H1 (cell line): ENCODE data around the gene FBLN2. TPM values are rescaled to one million over a fixed set of nuclear protein-coding genes. Genes with fewer than 3 reads are reported as not detected.

Source experiments
- CTCF ChIA-PET: fragments of 300-600 bp; sonication (Branson Sonifier 250); formaldehyde crosslinking; loops from one replicate; lab custom pipeline; 2021; ENCODE audit not compliant: partially characterized antibody; lab: Charles Lee
- POLR2A ChIA-PET: fragments of 300-600 bp; sonication (Branson Sonifier 250); formaldehyde crosslinking; loops from one replicate; lab custom pipeline; 2021; ENCODE audit warnings: inconsistent platforms; ENCODE audit not compliant: partially characterized antibody; lab: Charles Lee
- DNase-seq, 2 experiments: peaks; one replicate each; pipeline versions ENCODE4 v3.0.0 to v3.0.0-alpha.2; 2010 to 2022; ENCODE audit warnings: low spot score in 2 of 2, low read depth in 1 of 2, mixed read lengths in 1 of 2
- FAIRE-seq: peaks from 2 replicates; lab custom pipeline; 2011; peaks lifted over from hg19 to GRCh38; lab: Jason Lieb, UNC
- H2AFZ ChIP-seq: 2 replicates; pipeline ENCODE4 v1.8.1; 2012; ENCODE audit warnings: low read length, inconsistent platforms
- H2AK5ac ChIP-seq: 2 replicates; pipeline ENCODE4 v1.6.1; 2013; ENCODE audit warnings: low read depth, low read length
- H2BK120ac ChIP-seq: replicated peaks from 2 replicates; pipeline ENCODE3; 2013; ENCODE audit warnings: low read depth, low read length, inconsistent platforms
- H2BK12ac ChIP-seq: 2 replicates; pipeline ENCODE4 v1.6.1; 2013; ENCODE audit warnings: low read depth, low read length
- H2BK15ac ChIP-seq: 2 replicates; pipeline ENCODE4 v1.6.1; 2013; ENCODE audit warnings: low read length
- H2BK20ac ChIP-seq: 2 replicates; pipeline ENCODE4 v1.6.1; 2013; ENCODE audit warnings: low read length
- H2BK5ac ChIP-seq: 2 replicates; pipeline ENCODE4 v1.6.1; 2013; ENCODE audit warnings: low read depth, low read length
- H3K14ac ChIP-seq: 2 replicates; pipeline ENCODE4 v1.6.1; 2013; ENCODE audit warnings: inconsistent platforms; ENCODE audit not compliant: insufficient read length
- H3K18ac ChIP-seq: 2 replicates; pipeline ENCODE4 v1.6.1; 2013; ENCODE audit warnings: low read length; ENCODE audit errors: extremely low read depth
- H3K23ac ChIP-seq: 2 replicates; pipeline ENCODE4 v1.6.1; 2013; ENCODE audit warnings: inconsistent platforms; ENCODE audit not compliant: insufficient read length
- H3K23me2 ChIP-seq: 2 replicates; pipeline ENCODE4 v1.6.1; 2013; ENCODE audit warnings: low read depth, low read length
- H3K27ac ChIP-seq: 2 replicates; pipeline ENCODE4 v1.6.1; 2011; ENCODE audit warnings: low read depth, low read length, inconsistent platforms
- H3K27me3 ChIP-seq, 4 experiments: replicated peaks in 1 of 4; 1 replicate in 1 of 4; 2 replicates in 3 of 4; pipeline versions ENCODE4 v1.6.1 to v1.8.1; 2011 to 2013; ENCODE audit warnings: low read length in 3 of 4, mild to moderate bottlenecking in 3 of 4, inconsistent platforms in 2 of 4, mixed read lengths in 2 of 4, moderate library complexity in 1 of 4; ENCODE audit not compliant: control insufficient read depth in 3 of 4, insufficient read depth in 3 of 4; ENCODE audit errors: extremely low read depth in 1 of 4
- H3K36me3 ChIP-seq, 4 experiments: 2 replicates each; pipeline versions ENCODE4 v1.6.1 to v1.8.1; 2011 to 2013; ENCODE audit warnings: mild to moderate bottlenecking in 4 of 4, low read length in 3 of 4, moderate library complexity in 2 of 4, control low read depth in 1 of 4, inconsistent platforms in 1 of 4; ENCODE audit not compliant: insufficient read depth in 4 of 4, control insufficient read depth in 2 of 4
- H3K4ac ChIP-seq: replicated peaks from 2 replicates; pipeline ENCODE3; 2013; ENCODE audit warnings: low read length, low read depth, mixed read lengths, inconsistent platforms; ENCODE audit not compliant: insufficient read length
- H3K4me1 ChIP-seq, 4 experiments: replicated peaks in 1 of 4; 1 replicate in 1 of 4; 2 replicates in 3 of 4; pipeline versions ENCODE4 v1.6.1 to v1.8.1; 2011 to 2013; ENCODE audit warnings: low read length in 3 of 4, inconsistent platforms in 2 of 4, mixed read lengths in 1 of 4; ENCODE audit not compliant: insufficient read depth in 4 of 4, control insufficient read depth in 3 of 4
- H3K4me2 ChIP-seq, 2 experiments: 2 replicates each; pipeline versions ENCODE4 v1.6.1 to v1.8.1; 2011 to 2013; ENCODE audit warnings: low read depth in 2 of 2, low read length in 2 of 2, control low read depth in 1 of 2, inconsistent platforms in 1 of 2, mild to moderate bottlenecking in 1 of 2; ENCODE audit not compliant: insufficient read depth in 1 of 2
- H3K4me3 ChIP-seq, 4 experiments: fragments of 200-600, 300-600 bp in 1 of 4; sonication (generic), shearing (Covaris generic), sonication (Bioruptor Twin) in 1 of 4; 2 replicates each; pipeline versions ENCODE4 v1.5.1 to v1.8.1; 2011 to 2016; ENCODE audit warnings: low read length in 4 of 4, low read depth in 3 of 4, control low read depth in 2 of 4, inconsistent platforms in 2 of 4, mild to moderate bottlenecking in 2 of 4, mixed read lengths in 1 of 4, moderate library complexity in 1 of 4; ENCODE audit not compliant: insufficient read depth in 2 of 4; ENCODE audit errors: extremely low read depth in 1 of 4
- H3K56ac ChIP-seq: replicated peaks from 2 replicates; pipeline ENCODE3; 2013; ENCODE audit warnings: low read depth, mild to moderate bottlenecking, mixed read lengths, low read length, inconsistent platforms; ENCODE audit not compliant: insufficient read length
- H3K79me1 ChIP-seq: 2 replicates; pipeline ENCODE4 v1.6.1; 2013; ENCODE audit warnings: low read depth, low read length, control low read depth
- H3K79me2 ChIP-seq, 2 experiments: 2 replicates each; pipeline versions ENCODE4 v1.6.1 to v1.8.1; 2012 to 2013; ENCODE audit warnings: low read length in 2 of 2, mild to moderate bottlenecking in 2 of 2, inconsistent platforms in 1 of 2; ENCODE audit not compliant: insufficient read depth in 2 of 2, control insufficient read depth in 1 of 2
- H3K9ac ChIP-seq, 4 experiments: replicated peaks in 1 of 4; 1 replicate in 1 of 4; 2 replicates in 3 of 4; pipeline versions ENCODE4 v1.6.1 to v1.8.1; 2011 to 2013; ENCODE audit warnings: low read depth in 3 of 4, low read length in 3 of 4, control low read depth in 2 of 4, mild to moderate bottlenecking in 2 of 4, moderate library complexity in 2 of 4, inconsistent platforms in 1 of 4; ENCODE audit errors: extremely low read depth in 1 of 4
- H3K9me3 ChIP-seq, 2 experiments: 2 replicates each; pipeline versions ENCODE4 v1.6.1 to v1.8.1; 2012 to 2013; ENCODE audit warnings: mild to moderate bottlenecking in 2 of 2, moderate library complexity in 2 of 2, control low read depth in 1 of 2, inconsistent platforms in 1 of 2, low read depth in 1 of 2, low read length in 1 of 2, mixed read lengths in 1 of 2; ENCODE audit not compliant: insufficient read depth in 2 of 2
- H4K20me1 ChIP-seq, 2 experiments: replicated peaks in 1 of 2; 2 replicates each; pipeline versions ENCODE3 to v1.8.1; 2011 to 2013; ENCODE audit warnings: inconsistent platforms in 2 of 2, low read length in 2 of 2, mild to moderate bottlenecking in 1 of 2; ENCODE audit not compliant: insufficient read depth in 2 of 2, control insufficient read depth in 1 of 2
- H4K5ac ChIP-seq: 2 replicates; pipeline ENCODE4 v1.6.1; 2013; ENCODE audit warnings: low read length, low read depth, mixed read lengths, inconsistent platforms; ENCODE audit not compliant: insufficient read length
- H4K8ac ChIP-seq: 2 replicates; pipeline ENCODE4 v1.8.0; 2013; ENCODE audit warnings: mild to moderate bottlenecking, moderate library complexity, low read length, inconsistent platforms; ENCODE audit not compliant: insufficient read depth; ENCODE audit errors: extremely low read depth
- H4K91ac ChIP-seq: replicated peaks from 2 replicates; pipeline ENCODE3; 2013; ENCODE audit warnings: low read length, mixed read lengths, inconsistent platforms; ENCODE audit not compliant: insufficient read length
- KDM5A ChIP-seq: fragments of 200-600 bp; IDR thresholded peaks from 2 replicates; pipeline ENCODE4 v1.7.1; 2012; ENCODE audit warnings: mild to moderate bottlenecking, low read length, inconsistent platforms, mixed read lengths
- WGBS, 2 experiments: shearing (Covaris generic) in 1 of 2; methylation state at CpG; one replicate each; pipeline versions ENCODE4 v1.1.6 to v1.1.7; 2013 to 2015; ENCODE audit warnings: low lambda C conversion rate in 2 of 2, mixed read lengths in 2 of 2, inconsistent platforms in 1 of 2, low coverage in 1 of 2, missing lambda C conversion rate in 1 of 2; ENCODE audit not compliant: insufficient replicate concordance in 2 of 2, insufficient coverage in 1 of 2, insufficient read length in 1 of 2; ENCODE audit errors: extremely low coverage in 1 of 2, missing lambda C conversion rate in 1 of 2; 5-methylcytosine and 5-hydroxymethylcytosine counted together
- polyA plus RNA-seq, 7 experiments: library from polyadenylated mRNA; depleted of rRNA in 3 of 7; stranded (reverse) in 5 of 7; unstranded in 2 of 7; fragments of >200 nt in 5 of 7; fragments of 200-250 nt in 2 of 7; gene quantifications; 1 replicate in 5 of 7; 2 replicates in 1 of 7; 4 replicates in 1 of 7; pipeline versions ENCODE4 v1.2.1 to v1.2.3, GENCODE V29; 2011 to 2013; ENCODE audit warnings: missing spikeins in 2 of 7, mixed read lengths in 2 of 7
- total RNA-seq: library from RNA; stranded (reverse); fragmentation: NEBNext Ultra II Directional; extraction: Animal tissue kit (Norgen Biotek cat#: 25700); gene quantifications from 2 replicates; pipeline ENCODE4 v1.2.1, GENCODE V29; 2021

The FBLN2 gene
- total and polyA plus RNA-seq, 2 of the 8 experiments (the other 6 are each of a cell fraction or from before 2014, with no cell fraction given): 17.4 to 24.2 TPM

- H3K27me3 ChIP-seq: no peaks in the 10 kb centered on the region; a peak in 1 of 7 replicates
- POLR2A ChIA-PET: no interaction called here
These were observed 36.5 kb upstream of the FBLN2 start for GRCh38 chr3:13512451-13512850.

More at GRCh38 chr3:13512451-13512850, 36.5 kb upstream of the FBLN2 start:
- Histone ChIP-seq H2BK20ac (no peak overlapping the region), H2AFZ (no peak overlapping the region), H2BK5ac (no peak overlapping the region), H3K79me2 (no peaks in the 10 kb centered on the region), H3K23me2 (no peaks in the 10 kb centered on the region; the same call in 1 of the 2 replicates), H3K14ac (no peak overlapping the region), H2BK15ac (no peak overlapping the region), H4K91ac (no peak overlapping the region), H3K79me1 (no peaks in the 10 kb centered on the region), H2AK5ac (no peak overlapping the region), H4K8ac (no peak overlapping the region), H2BK12ac (no peak overlapping the region), H3K23ac (no peak overlapping the region), H3K4me3 (no peak overlapping the region), H3K4ac (no peak overlapping the region), H3K9me3 (no peaks in the 10 kb centered on the region), H2BK120ac (no peak overlapping the region), H3K4me1 (peaks cover 0 to 6% (median 3%) of the 10 kb centered on the region in 4 experiments; a peak in 1 of 7 replicates), H3K36me3 (no peaks in the 10 kb centered on the region), H3K9ac (no peak overlapping the region), H3K27ac (no peak overlapping the region), H3K56ac (no peak overlapping the region), H3K4me2 (no peak overlapping the region), H3K18ac (no peak overlapping the region), H4K5ac (no peak overlapping the region), H4K20me1 (no peaks in the 10 kb centered on the region)
- CTCF ChIA-PET: interaction anchor here (0.6 to 51.2 kb wide), 5 partner anchors 5 to 704 kb away, joined by 3 to 856 read pairs (median 31); partner anchors contain the start of gene FBLN2
- no peak for FAIRE-seq
- no peak for TF ChIP-seq KDM5A
- 84% methylated on average over 7 of the region's 7 CpGs; no CpG with 5 or more reads in 1 of the 2 experiments for WGBS, 2 experiments
- no peak for DNase-seq
